ENCODE measurements around the gene NUMA1. TPM values are rescaled to one million over a fixed set of nuclear protein-coding genes. Genes with fewer than 3 reads are reported as not detected.

Gene NUMA1
- total RNA-seq, 2 experiments from 2014 or later: 148 to 159 TPM

DNA sequence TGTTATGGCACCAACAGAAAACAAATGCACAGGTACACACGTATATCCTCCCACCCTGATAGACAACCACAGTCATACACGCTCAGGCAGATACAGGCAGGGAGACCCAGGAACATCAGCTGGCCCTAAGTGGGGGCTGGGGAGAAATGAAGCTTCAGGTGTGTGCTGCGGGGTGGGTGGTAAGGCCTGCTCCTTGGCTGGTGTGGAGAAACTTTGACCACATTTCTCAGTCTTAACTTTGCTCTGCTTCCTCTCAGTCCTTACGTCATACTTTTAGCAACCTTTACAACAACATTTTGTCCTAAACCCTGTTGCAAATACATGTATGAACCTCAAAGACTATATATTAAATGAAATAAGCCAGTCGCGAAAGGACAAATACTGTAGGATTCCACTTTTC is 38.9 kb upstream of the NUMA1 start:
- Histone ChIP-seq H3K9me2 (ENCODE audit: insufficient read depth, low read length) (no peaks in the 10 kb centered on the region), H3K4me2 (ENCODE audit: low read length) (no peak overlapping the region), H2AFZ (ENCODE audit: low read length) (no peak overlapping the region), H3K79me2 (ENCODE audit: insufficient read depth, low read depth, low read length) (no peaks in the 10 kb centered on the region), H3K36me3 (ENCODE audit: insufficient read depth, low read length) (no peaks in the 10 kb centered on the region), H3K27ac (ENCODE audit: low read depth, low read length, poor library complexity, severe bottlenecking) (no peak overlapping the region), H3K4me1 (ENCODE audit: insufficient read depth, low read length, poor library complexity, severe bottlenecking) (no peaks in the 10 kb centered on the region), H3K9me3 (ENCODE audit: low read length) (no peaks in the 10 kb centered on the region), H3K4me3 (ENCODE audit: low read depth, low read length, poor library complexity, severe bottlenecking) (no peak overlapping the region), H4K20me1 (ENCODE audit: insufficient read depth, low read length) (no peaks in the 10 kb centered on the region)
- ChIA-PET POLR2A (interaction anchor here (0.6 to 0.8 kb wide), 2 partner anchors 126 to 722 kb away, joined by 3 to 7 read pairs; no protein-coding TSS in a partner anchor), CTCF (ENCODE audit: unreplicated experiment) (no interaction called here)
- no peak for DNase-seq (ENCODE audit: low spot score)
- no TSS peak for BruUV-seq (replicated peaks)
- intact Hi-C loops (cut with micrococcal nuclease; ENCODE audit: unreplicated experiment): no loop called here
- TF ChIP-seq, protein P1, sequence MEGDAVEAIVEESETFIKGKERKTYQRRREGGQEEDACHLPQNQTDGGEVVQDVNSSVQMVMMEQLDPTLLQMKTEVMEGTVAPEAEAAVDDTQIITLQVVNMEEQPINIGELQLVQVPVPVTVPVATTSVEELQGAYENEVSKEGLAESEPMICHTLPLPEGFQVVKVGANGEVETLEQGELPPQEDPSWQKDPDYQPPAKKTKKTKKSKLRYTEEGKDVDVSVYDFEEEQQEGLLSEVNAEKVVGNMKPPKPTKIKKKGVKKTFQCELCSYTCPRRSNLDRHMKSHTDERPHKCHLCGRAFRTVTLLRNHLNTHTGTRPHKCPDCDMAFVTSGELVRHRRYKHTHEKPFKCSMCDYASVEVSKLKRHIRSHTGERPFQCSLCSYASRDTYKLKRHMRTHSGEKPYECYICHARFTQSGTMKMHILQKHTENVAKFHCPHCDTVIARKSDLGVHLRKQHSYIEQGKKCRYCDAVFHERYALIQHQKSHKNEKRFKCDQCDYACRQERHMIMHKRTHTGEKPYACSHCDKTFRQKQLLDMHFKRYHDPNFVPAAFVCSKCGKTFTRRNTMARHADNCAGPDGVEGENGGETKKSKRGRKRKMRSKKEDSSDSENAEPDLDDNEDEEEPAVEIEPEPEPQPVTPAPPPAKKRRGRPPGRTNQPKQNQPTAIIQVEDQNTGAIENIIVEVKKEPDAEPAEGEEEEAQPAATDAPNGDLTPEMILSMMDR (conservative IDR thresholded peaks at IDR 0.05; ENCODE audit: low read length): no peak
- TF ChIP-seq EZH2phosphoT487 (IDR thresholded peaks at IDR 0.05; ENCODE audit: borderline replicate concordance, low read depth, low read length): no peak

DNA sequence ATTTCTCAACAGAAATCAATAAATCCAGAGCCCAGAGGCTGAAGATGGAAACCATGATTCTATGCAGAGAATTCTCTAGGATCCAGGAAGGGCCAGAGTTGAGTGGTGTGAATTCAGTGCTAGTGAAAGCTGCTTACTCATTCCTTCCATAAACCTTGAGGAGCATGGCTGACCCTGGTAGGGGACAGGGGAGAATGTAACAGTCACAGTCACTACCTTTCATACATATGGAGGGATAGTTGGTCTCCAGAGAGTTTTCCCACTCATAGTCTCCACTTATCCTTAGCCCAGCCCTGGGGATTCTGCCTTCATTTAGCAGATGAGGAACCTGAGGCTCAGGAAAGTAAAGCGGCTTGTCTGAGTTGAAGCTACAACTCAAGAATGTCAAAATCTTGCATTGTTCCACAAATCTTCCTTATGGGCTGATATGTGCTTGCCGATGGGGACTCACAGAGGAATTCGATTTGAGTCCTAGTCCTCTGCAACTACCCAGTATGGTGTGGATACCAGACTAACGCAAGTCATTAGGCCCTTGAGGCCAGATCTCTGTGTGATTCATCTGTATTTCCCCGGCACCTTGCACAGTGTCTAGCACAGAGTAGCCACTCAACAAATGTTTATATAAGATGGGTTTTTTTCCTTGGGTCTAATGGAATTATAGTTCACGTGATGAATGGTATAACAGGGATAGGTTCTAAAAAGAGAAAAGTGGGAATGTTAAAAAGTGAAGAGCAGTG is 35.8 kb upstream of the NUMA1 start:
- no peak overlapping the region for H2AFZ ChIP-seq (ENCODE audit: low read length)
- no TSS peak for BruUV-seq (replicated peaks)
- ChIA-PET POLR2A (interaction anchor here (0.6 kb wide), 1 partner anchor 1708 kb away, joined by 8 read pairs; no protein-coding TSS in a partner anchor), CTCF (ENCODE audit: unreplicated experiment) (no interaction called here)
- no peaks in the 10 kb centered on the region for H3K9me3 ChIP-seq (ENCODE audit: low read length)
- no peak for DNase-seq (ENCODE audit: low spot score)
- intact Hi-C loops (cut with micrococcal nuclease; ENCODE audit: unreplicated experiment): no loop called here
- H3K4me2 ChIP-seq (ENCODE audit: low read length): no peak overlapping the region
- H4K20me1 ChIP-seq (ENCODE audit: insufficient read depth, low read length): no peaks in the 10 kb centered on the region
- H3K27ac ChIP-seq (ENCODE audit: low read depth, low read length, poor library complexity, severe bottlenecking): no peak overlapping the region
- H3K9me2 ChIP-seq (ENCODE audit: insufficient read depth, low read length): no peaks in the 10 kb centered on the region
- TF ChIP-seq, protein P1 (conservative IDR thresholded peaks at IDR 0.05; ENCODE audit: low read length): no peak
- TF ChIP-seq EZH2phosphoT487 (IDR thresholded peaks at IDR 0.05; ENCODE audit: borderline replicate concordance, low read depth, low read length): no peak
- peaks cover 15% of the 10 kb centered on the region for H3K4me1 ChIP-seq (ENCODE audit: insufficient read depth, low read length, poor library complexity, severe bottlenecking)
- no peak overlapping the region for H3K4me3 ChIP-seq (ENCODE audit: low read depth, low read length, poor library complexity, severe bottlenecking)
- H3K79me2 ChIP-seq (ENCODE audit: insufficient read depth, low read depth, low read length): no peaks in the 10 kb centered on the region; the same call in 1 of the 2 replicates
- H3K36me3 ChIP-seq (ENCODE audit: insufficient read depth, low read length): no peaks in the 10 kb centered on the region

DNA sequence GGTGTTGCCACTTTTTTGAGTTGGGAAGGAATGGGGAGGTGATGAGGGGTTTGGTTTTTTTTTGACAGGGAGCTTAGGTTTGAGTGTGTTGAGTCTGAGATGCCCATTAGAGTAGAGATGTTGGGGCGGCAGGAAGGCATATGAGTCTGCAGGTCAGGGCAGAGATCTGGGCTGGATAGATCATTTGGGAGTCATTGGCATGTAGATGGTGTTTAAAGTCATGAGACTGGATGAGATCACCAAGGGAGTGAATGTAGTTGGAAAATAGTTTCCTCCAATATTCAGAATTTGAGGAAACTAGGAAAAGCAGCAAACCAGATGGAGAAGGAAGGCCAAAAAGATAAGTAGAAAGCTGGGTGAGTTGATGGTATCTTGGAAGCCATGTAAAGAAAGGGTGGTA is 34.2 kb upstream of the NUMA1 start:
- POLR2A ChIA-PET: no interaction called here
- H3K9me3 ChIP-seq (ENCODE audit: low read length): no peaks in the 10 kb centered on the region
- BruUV-seq (replicated peaks): no TSS peak
- H4K20me1 ChIP-seq (ENCODE audit: insufficient read depth, low read length): no peaks in the 10 kb centered on the region
- intact Hi-C loops (cut with micrococcal nuclease; ENCODE audit: unreplicated experiment): no loop called here
- H3K27ac ChIP-seq (ENCODE audit: low read depth, low read length, poor library complexity, severe bottlenecking): no peak overlapping the region
- H3K79me2 ChIP-seq (ENCODE audit: insufficient read depth, low read depth, low read length): no peaks in the 10 kb centered on the region; the same call in 1 of the 2 replicates
- peaks cover 8% of the 10 kb centered on the region; the same call in 1 of the 2 replicates for H3K36me3 ChIP-seq (ENCODE audit: insufficient read depth, low read length)
- H2AFZ ChIP-seq (ENCODE audit: low read length): no peak overlapping the region
- no peak overlapping the region for H3K4me2 ChIP-seq (ENCODE audit: low read length)
- DNase-seq (ENCODE audit: low spot score): no peak
- H3K4me1 ChIP-seq (ENCODE audit: insufficient read depth, low read length, poor library complexity, severe bottlenecking): peaks cover 19% of the 10 kb centered on the region
- TF ChIP-seq, protein P1 (conservative IDR thresholded peaks at IDR 0.05; ENCODE audit: low read length): no peak
- TF ChIP-seq EZH2phosphoT487 (IDR thresholded peaks at IDR 0.05; ENCODE audit: borderline replicate concordance, low read depth, low read length): no peak
- H3K4me3 ChIP-seq (ENCODE audit: low read depth, low read length, poor library complexity, severe bottlenecking): no peak overlapping the region
- no peaks in the 10 kb centered on the region for H3K9me2 ChIP-seq (ENCODE audit: insufficient read depth, low read length)
- CTCF ChIA-PET (ENCODE audit: unreplicated experiment): no interaction called here

Measured in OCI-LY7 (cell line).